Prostate gland (tissue), 2 donors: ENCODE data around the gene NKTR.

Source experiments
- CTCF ChIP-seq, 4 experiments: fragments of 200-600 bp in 2 of 4; fragments of 450-650 bp in 2 of 4; sonication (generic) in 2 of 4; IDR thresholded peaks; 1 replicate in 3 of 4; 2 replicates in 1 of 4; pipeline ENCODE4 v1.5.1; 2016 to 2019; ENCODE audit warnings: antibody characterized with exemption in 4 of 4, mild to moderate bottlenecking in 2 of 4, moderate library complexity in 2 of 4
- POLR2A ChIP-seq: fragments of 450-650 bp; IDR thresholded peaks from one replicate; pipeline ENCODE4 v1.6.1; 2016; ENCODE audit warnings: antibody characterized with exemption, mild to moderate bottlenecking
- POLR2AphosphoS5 ChIP-seq: sonication (generic); formaldehyde crosslinking; IDR thresholded peaks from one replicate; pipeline ENCODE4 v1.6.1; 2017; ENCODE audit warnings: antibody characterized with exemption

GRCh38 chr3:42665050-42665878 is 64.8 kb downstream of the NKTR start:
- TF ChIP-seq CTCF (IDR thresholded peaks at IDR 0.05) (no peak), POLR2A (no peak), POLR2AphosphoS5 (no peak)
